Amniotic epithelial cell (primary cell): ENCODE data around the gene INTS15.

Experiments used
- DNase-seq: peaks from one replicate; pipeline ENCODE4 v3.0.0-alpha.2; 2010; ENCODE audit warnings: low read depth

Gene INTS15

DNA sequence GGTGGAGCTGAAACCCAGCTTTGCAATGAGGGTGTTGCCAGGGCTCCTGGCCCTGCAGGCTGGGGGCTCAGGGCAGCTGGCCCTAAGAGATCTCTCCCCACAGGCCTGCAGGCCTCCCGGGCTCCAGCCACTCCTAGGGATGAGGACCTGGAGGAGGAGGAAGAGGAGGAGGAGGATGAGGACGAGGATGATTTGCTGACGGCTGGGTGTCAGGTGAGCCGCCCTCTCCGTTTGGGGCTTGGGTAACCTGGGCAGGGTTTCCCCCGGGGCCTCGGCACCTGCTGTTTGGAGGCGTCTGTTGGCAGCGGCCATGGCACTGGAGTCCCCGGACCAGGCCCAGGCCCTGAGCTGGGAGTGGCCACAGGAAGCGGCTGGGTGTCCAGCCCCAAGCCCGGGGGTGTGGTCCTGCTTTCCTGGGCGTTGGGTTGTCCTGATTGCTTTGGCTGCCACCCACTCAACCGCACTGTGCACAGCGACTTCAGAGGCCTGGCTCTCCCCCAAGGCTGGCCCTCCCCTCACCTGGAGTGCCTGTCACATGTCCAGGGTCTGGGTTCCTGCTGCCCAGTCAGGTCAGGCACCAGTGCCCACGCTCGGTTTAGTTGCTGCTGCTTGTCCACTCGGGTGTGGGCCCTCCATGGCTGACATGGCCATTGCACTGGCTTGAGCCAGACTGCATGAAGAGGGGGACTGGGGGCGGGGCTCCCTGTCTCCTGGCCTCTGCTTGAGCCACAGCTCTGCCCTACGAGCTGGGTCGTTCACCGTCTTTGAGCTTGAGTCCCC is 53.2 kb downstream of the INTS15 start:
- DNase-seq, result no peak

DNA sequence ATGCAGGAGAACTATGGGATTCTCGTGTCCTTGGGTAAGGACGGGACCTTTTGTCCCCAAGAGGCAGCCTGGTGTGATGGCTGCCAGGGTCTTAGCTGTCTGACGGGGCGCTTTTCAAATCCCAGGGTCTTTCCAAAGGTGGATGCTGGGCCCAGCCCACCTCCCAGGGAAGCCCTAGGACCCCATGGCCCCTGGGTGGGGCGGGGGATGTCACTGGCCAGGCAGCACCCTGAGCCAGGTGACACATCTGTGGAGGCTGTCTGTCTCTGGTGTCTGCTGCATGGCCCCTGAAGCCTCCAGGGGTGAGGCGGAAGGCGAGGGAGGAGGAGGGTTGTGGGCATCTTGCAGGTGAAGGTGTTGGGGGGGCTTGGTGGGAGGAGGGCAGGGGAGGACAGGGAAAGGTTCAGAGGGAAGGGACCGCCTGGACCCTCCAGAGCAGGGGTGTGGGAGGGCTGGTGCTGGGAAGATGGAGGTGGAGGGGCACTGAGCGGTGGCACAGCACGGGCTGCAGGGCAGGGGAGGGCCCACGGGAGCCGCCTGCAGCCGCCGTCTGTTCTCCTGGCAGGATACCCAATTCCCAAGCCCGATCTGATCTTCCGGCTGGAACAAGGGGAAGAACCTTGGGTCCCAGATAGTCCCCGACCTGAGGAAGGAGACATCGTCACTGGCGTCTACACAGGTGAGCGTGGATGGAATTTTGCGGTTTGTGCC is 54.2 kb downstream of the INTS15 start:
- DNase-seq, result no peak

DNA sequence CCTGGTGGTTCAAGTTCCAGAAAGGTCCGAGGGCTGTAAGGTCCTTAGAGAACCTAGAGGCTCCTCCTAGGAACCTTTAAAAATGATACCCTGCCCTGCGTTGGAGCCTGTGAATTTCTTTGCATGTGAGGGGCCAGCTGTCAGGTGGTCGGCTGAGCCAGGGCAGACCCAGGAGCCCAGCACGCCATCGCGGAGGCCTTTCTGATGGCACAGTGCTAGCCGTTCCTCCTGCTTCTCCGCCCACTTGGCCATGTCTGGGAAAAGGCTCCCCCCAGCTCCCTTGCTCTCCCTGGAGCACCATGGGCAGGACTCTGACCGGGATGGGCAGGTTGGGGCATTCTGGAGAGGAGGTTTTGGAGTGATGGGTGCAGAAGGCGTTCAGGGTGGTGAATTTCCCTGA is 54.9 kb downstream of the INTS15 start:
- no peak for DNase-seq

DNA sequence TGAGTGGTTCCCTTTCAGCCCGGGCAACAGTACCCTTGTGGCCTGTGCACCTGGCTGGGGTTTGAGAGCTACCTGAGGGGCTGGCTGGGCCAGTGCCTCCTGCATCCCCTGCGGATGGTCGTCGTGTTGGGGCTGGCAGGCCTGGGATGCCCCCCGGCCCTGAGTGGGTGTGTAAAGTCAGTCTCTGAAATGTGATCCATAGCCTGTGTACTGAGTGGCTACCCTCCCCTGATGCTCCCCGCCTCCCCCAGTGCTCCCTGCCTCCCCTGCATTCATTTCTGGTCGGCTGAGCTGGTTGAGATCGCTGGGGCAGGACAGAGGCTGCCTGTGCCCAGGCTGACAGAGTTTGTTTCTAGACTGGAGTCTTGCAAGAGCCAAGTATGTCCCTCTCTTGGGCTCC is 56.6 kb downstream of the INTS15 start:
- DNase-seq, result no peak

DNA sequence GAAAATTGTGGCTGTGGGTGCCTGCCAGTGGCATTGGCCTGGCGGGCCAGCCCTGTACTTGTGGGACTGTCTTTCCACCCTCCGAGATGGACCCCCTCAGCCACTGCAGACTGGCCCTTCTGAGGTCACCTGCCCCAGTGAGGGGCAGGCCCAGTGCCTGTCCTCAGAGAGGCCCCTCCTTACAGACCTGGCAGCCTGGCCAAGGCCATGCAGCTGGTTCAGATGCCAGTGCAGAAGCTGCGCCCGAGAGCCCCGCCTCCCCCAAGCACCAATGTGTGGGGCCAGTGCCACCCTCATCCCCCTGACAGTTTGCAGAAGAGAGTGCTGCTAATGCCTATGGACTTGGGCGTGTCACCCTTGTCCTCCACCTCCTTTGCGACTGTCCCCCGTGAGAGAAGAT is 57.3 kb downstream of the INTS15 start:
- DNase-seq, result no peak

DNA sequence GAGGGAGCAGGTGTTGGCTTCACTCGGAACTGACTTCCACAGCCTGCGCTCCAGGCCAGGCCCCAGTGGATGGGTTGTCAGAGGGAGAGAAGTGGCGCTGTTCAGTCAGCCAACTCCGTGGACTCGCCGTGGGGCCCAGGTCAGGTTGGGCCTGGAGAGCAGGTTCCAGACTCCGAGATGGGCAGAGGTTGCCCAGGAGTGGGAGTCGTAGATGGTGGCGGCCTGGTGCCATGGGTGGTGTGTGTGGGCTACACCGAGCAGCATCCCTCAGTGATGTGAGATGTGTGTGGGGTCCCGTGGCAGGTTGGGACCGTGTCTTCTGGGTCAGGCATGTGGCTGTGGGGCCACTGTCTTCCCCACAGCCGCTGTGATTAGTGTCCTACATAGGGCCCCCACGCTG is 57.7 kb downstream of the INTS15 start:
- no peak for DNase-seq

DNA sequence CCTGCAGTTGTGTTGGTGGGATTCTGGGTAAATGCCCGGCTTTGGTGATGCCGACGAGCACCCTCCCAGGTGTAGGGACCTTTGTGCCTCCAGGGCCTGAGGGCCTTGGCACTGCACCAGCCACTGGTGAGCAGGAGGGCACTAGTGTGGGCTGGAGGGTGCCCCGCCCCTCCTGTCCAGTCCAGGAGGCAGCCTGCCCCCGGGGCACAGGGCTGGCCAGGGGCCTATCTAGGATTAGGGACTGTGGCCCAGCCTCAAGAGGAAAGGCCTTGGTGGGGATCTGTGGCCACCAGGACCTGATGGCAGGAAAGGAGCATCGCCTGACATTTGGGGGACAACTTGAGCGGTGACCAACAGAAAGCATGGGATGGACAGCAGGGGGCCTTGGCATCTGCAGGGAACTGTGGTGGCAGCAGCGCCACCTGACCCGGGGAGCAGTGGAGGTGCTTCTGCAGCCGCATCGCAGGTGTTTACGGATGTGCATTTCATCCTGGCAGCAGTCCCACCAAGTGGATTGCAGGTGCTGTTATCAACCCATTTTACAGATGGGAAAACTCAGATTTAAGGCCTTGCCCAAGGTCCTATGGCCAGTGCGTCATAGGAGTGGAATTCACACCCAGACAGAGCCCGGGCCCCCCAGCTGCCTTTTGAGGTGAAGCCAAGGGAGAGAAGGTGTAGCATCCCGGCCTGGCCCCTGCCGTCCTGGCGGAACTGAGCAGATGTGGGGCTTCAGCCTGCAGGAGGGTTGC is 58.4 kb downstream of the INTS15 start:
- no peak for DNase-seq

DNA sequence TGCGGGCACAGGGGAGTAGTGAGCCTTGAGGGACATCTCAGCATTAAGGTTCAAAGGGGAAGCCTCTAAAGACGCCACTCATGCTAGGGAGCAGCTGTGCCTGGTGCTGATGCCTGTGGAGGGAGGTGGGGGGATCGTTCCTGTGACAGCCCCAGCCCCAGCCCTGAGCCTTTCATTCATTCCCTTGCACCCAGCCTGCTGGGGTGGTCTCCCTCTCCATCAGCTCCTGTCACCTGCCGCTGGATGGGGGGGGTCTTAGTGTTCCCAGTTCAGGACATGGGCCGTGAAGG is 58.9 kb downstream of the INTS15 start:
- DNase-seq, result no peak

DNA sequence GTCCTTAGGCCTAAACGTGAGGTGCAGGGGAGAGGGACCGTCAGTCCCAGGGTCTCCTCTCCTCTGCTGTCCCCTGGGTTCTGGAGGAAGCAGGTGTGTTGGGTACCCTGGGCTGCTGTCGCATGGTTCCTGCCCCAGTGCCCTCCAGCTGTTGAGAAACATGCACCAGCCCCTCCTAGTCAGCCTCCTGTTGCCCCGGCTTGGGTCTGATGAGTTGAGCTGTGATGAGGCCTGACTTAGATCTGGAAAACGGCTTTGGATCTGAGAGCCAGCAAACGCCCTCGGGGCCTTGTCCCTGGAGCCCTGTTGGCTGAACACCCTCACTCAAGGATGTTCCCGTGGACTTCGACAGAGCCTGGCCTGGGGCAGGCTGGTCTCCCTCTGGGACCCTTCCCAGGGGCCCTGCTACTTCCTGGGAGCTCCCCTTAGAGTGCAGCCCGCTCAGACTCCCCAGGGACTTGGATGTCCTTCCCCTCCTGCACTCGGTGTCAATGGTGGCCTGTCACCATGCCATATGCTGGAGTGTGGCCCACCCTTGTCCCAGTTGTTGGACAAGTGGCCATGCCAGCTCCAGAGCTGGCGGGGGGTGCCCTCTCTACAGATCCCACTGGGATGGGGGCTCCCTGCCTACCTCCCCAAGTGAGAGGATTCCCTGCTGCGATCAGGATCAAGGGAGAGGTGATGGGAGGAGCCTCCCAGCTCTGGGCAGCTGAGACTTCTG is 59.6 kb downstream of the INTS15 start:
- no peak for DNase-seq

DNA sequence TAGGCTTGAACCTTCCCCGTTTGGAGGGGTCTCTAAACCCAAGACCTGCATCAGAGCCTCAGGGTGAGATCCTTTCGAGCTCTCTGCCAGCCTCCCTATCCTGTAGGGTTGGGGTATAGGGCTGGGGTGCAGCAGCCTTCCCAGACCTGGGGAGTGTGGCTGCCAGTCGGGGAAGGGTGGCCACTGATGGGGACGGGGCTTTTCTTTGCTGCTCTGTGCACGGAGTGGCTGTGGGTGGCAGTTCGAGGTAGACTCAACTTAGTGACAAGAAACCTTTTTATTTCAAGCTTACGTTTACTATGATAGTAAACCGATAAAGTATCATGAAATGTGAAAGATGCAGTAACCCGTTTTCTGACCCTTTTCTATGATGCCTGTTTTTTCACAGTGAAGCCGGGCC is 60.3 kb downstream of the INTS15 start:
- DNase-seq, result no peak

DNA sequence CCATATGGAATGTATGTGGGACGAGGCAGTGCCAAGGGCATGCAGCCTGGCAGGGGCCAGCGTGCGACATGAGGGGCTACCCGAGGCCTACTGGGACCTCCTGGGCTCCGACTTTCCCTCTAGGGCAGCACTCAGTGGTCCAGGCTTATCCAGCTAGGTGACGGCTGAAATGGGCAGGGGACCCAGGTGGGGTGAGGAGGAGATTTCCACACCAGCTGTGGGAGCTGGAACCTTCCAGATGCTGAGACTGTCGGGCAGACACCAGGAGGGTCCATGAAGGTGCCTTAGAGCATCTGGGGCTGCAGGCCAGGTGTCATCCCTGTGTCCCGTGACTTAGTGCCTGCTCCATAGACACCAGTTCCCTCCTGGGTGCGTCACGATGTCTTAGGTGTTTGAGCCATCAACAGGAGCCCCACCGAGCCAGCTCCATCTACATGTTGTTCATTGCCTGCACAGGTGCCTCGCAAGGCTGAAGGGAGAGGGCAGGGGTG is 60.7 kb downstream of the INTS15 start:
- no peak for DNase-seq

DNA sequence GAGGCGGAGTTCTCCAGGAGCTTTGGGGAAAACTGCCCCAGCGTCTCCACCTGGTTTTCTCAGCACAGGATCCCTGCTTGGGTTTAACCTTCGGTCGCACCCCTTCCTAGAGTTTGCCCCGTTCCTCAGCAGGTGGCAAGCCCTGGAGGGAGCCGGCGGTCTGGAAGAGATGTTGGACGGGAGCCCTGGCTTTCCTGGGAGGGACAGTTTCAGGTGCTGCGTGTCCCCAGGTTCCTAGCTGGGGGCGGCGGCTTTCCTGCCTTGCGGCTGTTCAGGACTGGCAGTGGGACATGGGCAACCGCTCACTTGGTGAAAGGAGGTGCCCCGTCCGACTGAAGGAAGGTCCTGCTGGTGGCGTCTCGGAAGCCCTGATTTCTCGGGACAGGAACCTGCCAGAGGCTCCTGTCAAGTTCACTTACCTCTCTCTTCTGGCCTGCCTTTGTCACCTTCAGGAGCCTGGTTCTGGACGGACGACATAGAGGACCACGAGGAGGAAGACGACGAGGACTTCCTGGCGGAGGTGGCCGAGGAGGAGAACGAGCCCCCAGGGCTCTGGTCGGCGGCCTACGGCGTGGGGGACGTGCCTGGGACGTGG is 62.1 kb downstream of the INTS15 start:
- DNase-seq, result no peak

DNA sequence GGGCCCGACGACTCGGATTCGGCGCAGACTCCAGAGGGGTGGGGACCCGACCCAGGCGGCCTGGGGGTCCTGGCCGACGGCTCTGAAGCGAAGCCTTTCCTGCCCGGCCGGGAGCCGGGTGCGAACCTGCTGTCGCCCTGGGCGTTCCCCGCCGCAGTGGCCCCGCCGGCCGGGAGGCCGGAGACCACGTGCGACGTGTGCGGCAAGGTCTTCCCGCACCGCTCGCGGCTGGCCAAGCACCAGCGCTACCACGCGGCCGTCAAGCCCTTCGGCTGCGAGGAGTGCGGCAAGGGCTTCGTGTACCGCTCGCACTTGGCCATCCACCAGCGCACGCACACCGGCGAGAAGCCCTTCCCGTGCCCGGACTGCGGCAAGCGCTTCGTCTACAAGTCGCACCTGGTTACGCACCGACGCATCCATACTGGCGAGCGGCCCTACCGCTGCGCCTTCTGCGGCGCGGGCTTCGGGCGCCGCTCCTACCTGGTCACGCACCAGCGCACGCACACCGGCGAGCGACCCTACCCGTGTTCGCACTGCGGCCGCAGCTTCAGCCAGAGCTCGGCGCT is 62.7 kb downstream of the INTS15 start:
- no peak for DNase-seq

DNA sequence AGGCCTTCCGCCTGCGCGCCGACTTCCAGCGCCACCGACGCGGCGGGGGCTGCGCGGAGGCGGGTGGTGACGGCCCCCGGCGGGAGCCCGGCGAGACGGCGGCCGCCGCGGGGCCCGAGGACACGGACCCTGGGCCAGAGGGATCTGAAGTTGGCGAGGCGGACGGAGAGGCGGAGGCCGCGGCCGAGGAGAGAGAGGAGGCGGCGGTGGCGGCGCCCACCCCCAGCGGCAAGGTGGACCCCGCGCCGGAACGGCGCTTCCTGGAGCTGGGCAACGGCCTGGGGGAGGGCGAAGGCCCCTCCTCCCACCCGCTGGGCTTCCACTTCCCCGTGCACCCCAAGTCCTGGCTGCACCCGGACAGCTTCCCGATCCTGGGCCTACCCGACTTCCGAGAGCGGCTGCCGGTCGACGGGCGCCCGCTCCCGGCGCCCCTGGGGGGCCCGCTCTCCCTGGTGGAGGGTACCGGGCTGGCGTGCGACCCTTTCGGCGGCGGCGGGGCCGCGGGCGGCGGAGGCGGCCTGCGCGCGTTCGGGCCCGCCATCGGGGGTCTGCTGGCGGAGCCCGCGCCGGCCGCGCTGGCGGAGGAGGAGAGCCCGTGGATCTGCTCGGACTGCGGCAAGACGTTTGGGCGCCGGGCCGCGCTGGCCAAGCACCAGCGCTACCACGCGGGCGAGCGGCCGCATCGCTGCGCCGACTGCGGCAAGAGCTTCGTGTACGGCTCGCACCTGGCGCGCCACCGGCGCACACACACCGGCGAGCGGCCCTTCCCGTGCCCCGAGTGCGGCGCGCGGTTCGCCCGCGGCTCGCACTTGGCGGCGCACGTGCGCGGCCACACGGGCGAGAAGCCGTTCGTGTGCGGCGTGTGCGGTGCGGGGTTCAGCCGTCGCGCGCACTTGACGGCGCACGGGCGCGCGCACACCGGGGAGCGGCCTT is 63.5 kb downstream of the INTS15 start:
- no peak for DNase-seq

DNA sequence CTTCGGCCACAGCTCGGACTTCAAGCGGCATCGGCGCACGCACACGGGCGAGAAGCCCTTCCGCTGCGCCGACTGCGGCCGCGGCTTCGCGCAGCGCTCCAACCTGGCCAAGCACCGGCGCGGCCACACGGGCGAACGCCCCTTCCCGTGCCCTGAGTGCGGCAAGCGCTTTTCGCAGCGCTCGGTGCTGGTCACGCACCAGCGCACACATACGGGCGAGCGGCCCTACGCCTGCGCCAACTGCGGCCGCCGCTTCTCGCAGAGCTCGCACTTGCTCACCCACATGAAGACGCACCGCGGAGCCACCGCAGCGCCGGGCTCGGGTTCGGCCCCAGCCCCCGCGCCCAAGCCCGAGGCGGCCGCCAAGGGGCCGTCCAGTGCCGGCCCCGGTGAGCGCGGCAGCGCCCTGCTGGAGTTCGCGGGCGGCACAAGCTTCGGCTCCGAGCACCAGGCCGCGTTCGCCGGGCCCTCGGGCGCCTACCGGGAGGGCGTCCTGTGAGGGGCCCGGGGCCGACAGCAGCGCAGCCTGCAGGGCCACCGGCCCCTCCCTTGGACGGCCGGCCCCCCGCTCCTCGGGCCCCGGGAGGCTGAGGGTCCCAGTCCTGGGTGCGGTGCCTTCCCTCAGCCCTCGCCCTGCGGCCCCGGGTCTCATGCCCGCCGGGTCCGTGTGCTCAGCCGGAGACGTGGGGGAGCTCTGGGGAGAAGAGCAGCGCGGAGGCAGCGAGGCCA is 64.5 kb downstream of the INTS15 start:
- no peak for DNase-seq

DNA sequence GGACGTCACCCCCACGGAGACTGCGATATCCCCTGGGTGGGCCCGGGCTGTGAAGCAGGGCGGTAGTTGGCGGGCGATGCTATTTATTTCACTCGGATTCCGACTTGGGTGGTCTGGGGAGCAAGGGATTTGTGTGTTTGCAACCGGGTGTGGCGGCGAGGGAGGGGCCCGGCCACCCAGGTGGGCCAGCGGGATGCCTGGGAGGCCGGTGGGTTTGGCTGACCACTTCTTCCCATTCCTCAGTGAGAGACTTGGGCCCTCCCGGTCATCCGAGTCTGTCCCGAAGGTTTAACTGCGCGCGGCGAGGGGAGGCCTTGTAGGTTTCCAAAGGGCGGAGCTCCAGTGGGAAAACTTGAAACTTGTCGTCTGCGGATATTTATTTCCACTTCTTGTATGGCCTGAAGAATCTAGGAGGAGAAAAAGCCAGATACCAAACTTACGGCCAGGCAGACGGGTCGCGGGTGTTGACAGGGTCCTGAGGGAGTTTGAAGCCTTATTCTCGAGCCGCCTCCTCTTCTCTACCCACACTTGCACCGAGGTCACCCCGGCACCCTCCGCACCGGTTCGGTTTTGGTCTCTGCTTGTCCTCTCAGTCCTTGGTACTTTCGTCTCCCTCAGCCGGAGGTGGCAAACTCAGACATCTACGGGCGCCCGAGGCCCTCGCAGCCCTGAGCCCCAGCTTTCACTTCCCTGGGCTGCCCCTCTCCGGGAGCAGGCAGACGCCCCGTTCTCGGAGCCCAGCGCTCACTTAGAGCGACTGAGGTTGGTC is 65.2 kb downstream of the INTS15 start:
- no peak for DNase-seq

DNA sequence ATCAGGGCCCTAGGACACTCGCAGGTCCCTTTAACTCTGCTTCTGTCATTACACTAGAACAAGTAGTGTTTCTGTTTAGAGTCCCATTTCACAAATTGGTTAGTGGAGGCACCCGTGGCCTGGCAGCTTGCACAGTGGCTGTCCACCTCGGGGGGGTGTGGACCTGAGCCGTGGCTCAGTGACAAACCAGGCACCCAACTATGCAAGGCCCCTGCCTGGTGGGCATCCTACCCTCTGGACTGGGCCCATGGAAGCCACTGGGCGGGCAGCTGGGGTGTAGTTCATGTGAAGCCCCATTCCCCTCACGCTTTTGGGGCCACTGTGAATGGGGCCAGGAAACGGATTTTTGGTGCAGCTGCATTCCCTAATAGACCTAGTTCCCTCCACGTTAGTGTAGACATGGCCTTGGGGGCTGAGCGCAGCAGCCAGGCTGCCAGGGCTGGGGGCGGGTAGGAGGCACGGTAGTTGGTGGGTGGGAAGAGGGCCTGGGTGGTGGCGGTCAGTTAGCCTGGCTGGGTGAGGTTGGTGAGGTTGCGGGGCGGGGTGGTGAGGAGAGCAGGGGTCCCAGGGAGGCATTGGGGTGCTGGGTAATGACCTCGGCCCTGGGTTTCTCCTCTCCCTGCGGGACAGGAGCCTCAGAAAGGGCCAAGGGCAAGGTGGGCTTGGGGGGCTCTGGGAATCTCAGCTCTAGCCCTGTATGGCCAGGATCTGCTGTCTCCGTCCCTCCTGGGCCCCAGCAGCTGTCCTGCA is 66.0 kb downstream of the INTS15 start:
- DNase-seq, result no peak

DNA sequence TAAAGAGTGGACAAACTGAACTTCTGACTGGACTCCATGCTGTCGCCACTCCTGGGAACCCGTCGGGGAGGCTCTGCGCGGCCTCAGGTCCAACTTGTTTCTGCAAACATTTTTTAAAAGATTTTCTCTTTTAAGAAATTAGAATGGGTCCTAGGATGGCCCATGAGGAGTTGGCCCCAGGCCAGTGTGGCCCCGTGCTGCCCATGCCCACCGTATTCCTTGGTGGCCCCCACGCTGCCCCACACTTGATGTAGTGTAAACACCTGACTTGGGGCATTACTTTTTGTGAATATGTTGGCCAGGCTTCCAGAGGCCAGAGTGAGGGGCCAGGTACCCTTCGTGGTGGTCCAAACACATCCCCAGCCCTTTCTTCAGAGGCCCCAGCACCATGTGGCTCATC is 66.6 kb downstream of the INTS15 start:
- DNase-seq, result no peak
